Activated B cell treated with CpG ODN at 0.5 μM for 24 hours (primary cell): ENCODE results near the gene USP7. TPM values are rescaled to one million over a fixed set of nuclear protein-coding genes. Genes with fewer than 3 reads are reported as not detected.

Experiments used
- ATAC-seq: fragments of 200-7000 bp; cut with Tn5 transposase; one replicate; pipeline ENCODE4 v1.10.0; 2021; ENCODE audit warnings: low read depth, mild to moderate bottlenecking, moderate library complexity
- CTCF ChIA-PET: fragments of 350-600 bp; sonication (Branson Sonifier 250); formaldehyde crosslinking; loops from one replicate; lab custom pipeline; 2021; ENCODE audit warnings: antibody characterized with exemption; lab: Charles Lee
- POLR2A ChIA-PET: fragments of 350-600 bp; sonication (Branson Sonifier 250); formaldehyde crosslinking; loops from one replicate; lab custom pipeline; 2021; ENCODE audit warnings: antibody characterized with exemption; lab: Charles Lee
- DNase-seq: peaks from one replicate; pipeline ENCODE4 v3.0.0; 2022
- H3K27ac Mint-ChIP-seq: one replicate; pipeline ENCODE4 v1.8.0; 2020; ENCODE audit warnings: mixed read lengths
- H3K27me3 Mint-ChIP-seq: one replicate; pipeline ENCODE4 v1.8.0; 2021; ENCODE audit warnings: mixed read lengths
- H3K36me3 Mint-ChIP-seq: one replicate; pipeline ENCODE4 v1.8.0; 2021; ENCODE audit warnings: low read depth, mixed read lengths
- H3K4me1 Mint-ChIP-seq: one replicate; pipeline ENCODE4 v1.8.0; 2021; ENCODE audit warnings: mixed read lengths
- H3K4me3 Mint-ChIP-seq: one replicate; pipeline ENCODE4 v1.8.0; 2020; ENCODE audit warnings: mild to moderate bottlenecking, mixed read lengths
- H3K9me3 Mint-ChIP-seq: one replicate; pipeline ENCODE4 v1.8.0; 2020; ENCODE audit warnings: mixed read lengths
- intact Hi-C: fragments of 100-400 bp; cut with micrococcal nuclease; formaldehyde crosslinking; loops from one replicate; pipeline ENCODE4 v1.15.1; 2024
- total RNA-seq: library from RNA; stranded (reverse); gene quantifications from 2 replicates; pipeline ENCODE4 v1.2.3, GENCODE V29; 2022
- TF ChIP-seq, protein P1 (sequence below): fragments of 200-600 bp; IDR thresholded peaks from one replicate; pipeline ENCODE4 v1.8.0; 2022; ENCODE audit warnings: antibody characterized with exemption, mild to moderate bottlenecking

The USP7 gene
- total RNA-seq, 1 donor from 2014 or later: 193 TPM

DNA sequence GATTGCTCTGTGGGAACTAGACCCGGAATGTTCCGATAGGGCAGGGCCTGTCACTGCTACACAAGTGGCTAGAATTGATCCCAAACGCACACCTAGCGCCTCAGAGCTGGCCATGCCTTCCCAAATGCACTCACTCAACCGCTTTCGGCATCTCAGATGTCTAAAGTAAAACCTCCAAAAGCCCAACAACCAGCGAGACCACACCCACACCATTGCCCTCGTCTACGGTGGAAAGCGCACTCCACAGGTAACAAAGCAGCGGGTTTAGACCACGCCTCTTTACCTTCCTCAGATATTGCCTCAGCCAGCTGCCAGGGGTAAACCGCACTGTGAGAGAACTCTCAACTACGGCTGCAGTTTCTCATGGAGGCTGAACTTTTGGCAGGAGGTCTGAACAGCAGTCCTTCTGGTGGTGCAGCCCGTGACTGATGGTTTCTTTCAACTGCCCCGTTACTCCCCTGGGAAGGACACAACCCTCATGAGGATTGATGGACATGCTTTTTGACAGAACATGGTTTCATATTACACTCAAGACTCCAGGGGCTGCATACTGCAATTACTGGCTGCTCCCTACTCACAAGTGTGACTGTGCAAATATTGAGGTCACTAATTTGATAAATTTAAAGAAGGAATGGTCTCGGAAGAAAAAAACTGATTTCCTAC is 34.5 kb downstream of the USP7 start:
- Mint-ChIP-seq H3K4me1 (peaks cover 55% of the 10 kb centered on the region), H3K4me3 (peak overlapping the region; percentile 41), H3K9me3 (no peaks in the 10 kb centered on the region), H3K27ac (peak overlapping the region; percentile 79), H3K36me3 (peaks cover 49% of the 10 kb centered on the region), H3K27me3 (no peaks in the 10 kb centered on the region)
- ATAC-seq: peak; percentile 80
- TF ChIP-seq, protein P1, sequence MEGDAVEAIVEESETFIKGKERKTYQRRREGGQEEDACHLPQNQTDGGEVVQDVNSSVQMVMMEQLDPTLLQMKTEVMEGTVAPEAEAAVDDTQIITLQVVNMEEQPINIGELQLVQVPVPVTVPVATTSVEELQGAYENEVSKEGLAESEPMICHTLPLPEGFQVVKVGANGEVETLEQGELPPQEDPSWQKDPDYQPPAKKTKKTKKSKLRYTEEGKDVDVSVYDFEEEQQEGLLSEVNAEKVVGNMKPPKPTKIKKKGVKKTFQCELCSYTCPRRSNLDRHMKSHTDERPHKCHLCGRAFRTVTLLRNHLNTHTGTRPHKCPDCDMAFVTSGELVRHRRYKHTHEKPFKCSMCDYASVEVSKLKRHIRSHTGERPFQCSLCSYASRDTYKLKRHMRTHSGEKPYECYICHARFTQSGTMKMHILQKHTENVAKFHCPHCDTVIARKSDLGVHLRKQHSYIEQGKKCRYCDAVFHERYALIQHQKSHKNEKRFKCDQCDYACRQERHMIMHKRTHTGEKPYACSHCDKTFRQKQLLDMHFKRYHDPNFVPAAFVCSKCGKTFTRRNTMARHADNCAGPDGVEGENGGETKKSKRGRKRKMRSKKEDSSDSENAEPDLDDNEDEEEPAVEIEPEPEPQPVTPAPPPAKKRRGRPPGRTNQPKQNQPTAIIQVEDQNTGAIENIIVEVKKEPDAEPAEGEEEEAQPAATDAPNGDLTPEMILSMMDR: no peak
- DNase-seq: no peak
- intact Hi-C loops: loop anchor here (2.0 to 5.0 kb wide), 2 partner anchors 16 to 33 kb away; partner anchors contain the start of gene USP7
- CTCF ChIA-PET: interaction anchor here (1.4 to 1.7 kb wide), 2 partner anchors 38 to 80 kb away, joined by 4 to 5 read pairs; no protein-coding TSS in a partner anchor
- POLR2A ChIA-PET: interaction anchor here (0.8 to 1.6 kb wide), 3 partner anchors 15 to 162 kb away, joined by 3 to 7 read pairs (median 5); partner anchors contain the start of gene HAPSTR1

DNA sequence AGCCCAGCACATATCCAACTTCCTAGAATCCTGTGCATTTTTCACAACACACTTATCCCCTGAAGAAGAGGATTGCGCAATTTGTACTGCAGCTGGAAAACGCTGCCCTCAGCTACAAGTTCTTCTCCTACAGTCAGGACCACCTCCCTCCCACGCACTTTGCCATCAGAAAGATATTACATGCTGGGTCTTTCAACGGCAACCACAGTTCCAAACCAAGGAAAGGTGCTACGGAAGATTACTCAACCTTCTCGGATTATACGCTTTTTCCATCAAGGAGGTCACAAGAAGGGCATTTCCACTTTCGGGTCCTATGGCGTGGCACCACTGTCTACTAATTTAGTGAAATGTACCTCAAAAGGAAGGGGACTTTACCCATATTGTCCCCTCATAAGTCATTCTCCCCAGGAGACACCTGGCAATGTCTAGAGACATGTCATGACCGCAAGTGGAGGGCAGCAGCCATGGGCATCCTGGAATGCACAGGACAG is 35.2 kb downstream of the USP7 start:
- ATAC-seq (peak; percentile 43), DNase-seq (no peak)
- intact Hi-C loops: loop anchor here (1.0 to 5.0 kb wide), 3 partner anchors 16 to 37 kb away; partner anchors contain the start of gene USP7
- CTCF ChIA-PET: interaction anchor here (1.1 to 1.7 kb wide), 3 partner anchors 8 to 80 kb away, joined by 4 to 5 read pairs (median 5); no protein-coding TSS in a partner anchor
- POLR2A ChIA-PET: interaction anchor here (0.8 to 1.6 kb wide), 3 partner anchors 9 to 37 kb away, joined by 3 to 7 read pairs (median 3); no protein-coding TSS in a partner anchor
- TF ChIP-seq, protein P1: no peak
- Mint-ChIP-seq H3K27me3 (no peaks in the 10 kb centered on the region), H3K4me1 (peaks cover 51% of the 10 kb centered on the region), H3K9me3 (no peaks in the 10 kb centered on the region), H3K36me3 (peaks cover 54% of the 10 kb centered on the region), H3K4me3 (peak overlapping the region; percentile 41), H3K27ac (peak overlapping the region; percentile 79)

DNA sequence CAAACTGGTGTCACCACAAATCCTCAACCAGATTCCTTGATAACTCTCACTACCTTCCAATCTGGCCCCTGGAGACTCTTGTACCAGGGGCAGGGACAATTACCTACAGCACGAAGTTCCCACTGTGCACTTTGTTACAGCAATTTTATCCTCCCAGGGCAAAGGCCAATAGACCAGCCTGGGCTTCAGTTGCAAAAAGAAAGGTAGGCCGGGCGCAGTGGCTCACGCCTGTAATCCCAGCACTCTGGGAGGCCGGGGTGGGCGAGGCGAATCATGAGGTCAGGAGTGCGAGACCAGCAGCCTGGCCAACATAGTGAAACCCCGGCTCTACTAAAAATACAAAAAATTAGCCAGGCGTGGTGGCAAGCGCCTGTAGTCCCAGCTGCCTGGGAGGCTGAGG is 36.9 kb downstream of the USP7 start:
- no peaks in the 10 kb centered on the region for H3K27me3 Mint-ChIP-seq
- no peak for ATAC-seq
- no peaks in the 10 kb centered on the region for H3K9me3 Mint-ChIP-seq
- H3K27ac Mint-ChIP-seq: no peak overlapping the region
- H3K4me1 Mint-ChIP-seq: peaks cover 42% of the 10 kb centered on the region
- CTCF ChIA-PET: no interaction called here
- no peak for DNase-seq
- no peak overlapping the region for H3K4me3 Mint-ChIP-seq
- POLR2A ChIA-PET: no interaction called here
- intact Hi-C loops: loop anchor here (5.0 kb wide), 1 partner anchor 35 kb away; the partner anchor contains the start of gene USP7
- peaks cover 69% of the 10 kb centered on the region for H3K36me3 Mint-ChIP-seq
- TF ChIP-seq, protein P1: no peak

DNA sequence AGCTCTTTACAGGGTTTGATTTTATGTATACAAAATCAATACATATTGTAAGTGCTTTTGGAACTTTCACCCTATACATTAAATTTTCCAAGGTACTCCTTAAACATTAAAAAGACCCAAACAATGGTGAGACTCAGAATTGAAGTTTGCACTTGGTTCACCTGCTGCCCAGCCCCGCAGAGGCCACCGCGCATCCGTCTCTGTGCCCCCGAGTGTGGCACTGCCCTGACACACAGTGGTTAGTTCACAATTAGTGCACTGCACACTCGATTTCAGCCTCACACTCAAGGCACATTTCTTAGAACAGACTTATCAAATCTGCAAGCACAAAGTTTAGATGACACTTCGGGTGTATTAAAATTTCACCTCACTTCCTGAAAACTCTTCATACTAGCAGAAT is 38.3 kb downstream of the USP7 start:
- H3K27me3 Mint-ChIP-seq: no peaks in the 10 kb centered on the region
- H3K27ac Mint-ChIP-seq: no peak overlapping the region
- intact Hi-C loops: loop anchor here (5.0 kb wide), 1 partner anchor 37 kb away; the partner anchor contains the start of gene USP7
- no peak for ATAC-seq
- H3K4me1 Mint-ChIP-seq: peaks cover 33% of the 10 kb centered on the region
- no peaks in the 10 kb centered on the region for H3K9me3 Mint-ChIP-seq
- peaks cover 83% of the 10 kb centered on the region for H3K36me3 Mint-ChIP-seq
- no peak for DNase-seq
- CTCF ChIA-PET: no interaction called here
- TF ChIP-seq, protein P1: no peak
- H3K4me3 Mint-ChIP-seq: no peak overlapping the region
- POLR2A ChIA-PET: no interaction called here

DNA sequence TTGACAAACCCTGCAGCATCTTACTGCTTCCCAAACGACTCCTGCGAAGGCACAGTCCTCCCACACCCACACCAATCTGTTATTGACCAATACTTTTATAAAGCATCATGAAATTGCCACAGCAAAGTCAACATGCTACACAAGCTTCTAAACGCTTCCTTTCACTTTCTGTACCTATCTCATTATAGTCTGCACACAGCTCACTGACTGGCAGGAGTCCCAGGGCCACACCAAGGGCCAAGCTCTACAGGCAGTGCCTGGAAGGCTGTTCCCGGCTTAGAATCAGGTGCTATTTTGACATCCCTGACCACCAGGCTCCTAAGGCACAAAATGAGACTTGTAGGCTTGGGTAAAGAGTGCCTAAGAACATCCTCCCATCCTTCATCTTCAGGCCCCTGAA is 39.5 kb downstream of the USP7 start:
- DNase-seq (no peak), ATAC-seq (no peak)
- ChIA-PET POLR2A (no interaction called here), CTCF (interaction anchor here (1.1 kb wide), 1 partner anchor 85 kb away, joined by 3 read pairs; no protein-coding TSS in a partner anchor)
- Mint-ChIP-seq H3K4me1 (peaks cover 24% of the 10 kb centered on the region), H3K9me3 (no peaks in the 10 kb centered on the region), H3K27me3 (no peaks in the 10 kb centered on the region), H3K27ac (no peak overlapping the region), H3K4me3 (no peak overlapping the region), H3K36me3 (peaks cover 89% of the 10 kb centered on the region)
- intact Hi-C loops: no loop called here
- TF ChIP-seq, protein P1: no peak
